ENCODE results near the gene PRDX6.
"Not testable (repeated sequence)": the region's sequence is repeated elsewhere in the genome, so short reads cannot be mapped to it uniquely, and the experiment has no call there.

Gene PRDX6

DNA sequence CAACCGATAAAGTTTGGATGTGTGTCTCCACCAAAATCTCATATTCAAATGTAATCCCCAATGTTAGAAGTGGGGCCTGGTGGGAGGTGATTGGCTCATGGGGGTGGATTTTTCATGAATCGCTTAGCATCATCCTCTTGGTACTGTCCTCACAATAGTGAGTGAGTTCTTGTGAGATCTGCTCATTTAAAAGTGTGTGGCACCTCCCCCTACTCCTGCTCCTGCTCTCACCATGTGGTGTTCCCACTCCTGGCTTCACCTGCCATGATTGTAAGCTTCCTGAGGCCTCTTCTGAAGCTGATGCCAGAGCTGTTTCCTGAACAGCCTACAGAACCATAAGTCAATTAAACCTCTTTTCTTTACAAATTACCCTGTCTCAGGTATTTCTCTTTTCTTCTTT lies 28.2 kb upstream of the PRDX6 start:
- no peak overlapping the region for H3K4me3 ChIP-seq (ENCODE audit: low read length)
- TF ChIP-seq, protein P1, sequence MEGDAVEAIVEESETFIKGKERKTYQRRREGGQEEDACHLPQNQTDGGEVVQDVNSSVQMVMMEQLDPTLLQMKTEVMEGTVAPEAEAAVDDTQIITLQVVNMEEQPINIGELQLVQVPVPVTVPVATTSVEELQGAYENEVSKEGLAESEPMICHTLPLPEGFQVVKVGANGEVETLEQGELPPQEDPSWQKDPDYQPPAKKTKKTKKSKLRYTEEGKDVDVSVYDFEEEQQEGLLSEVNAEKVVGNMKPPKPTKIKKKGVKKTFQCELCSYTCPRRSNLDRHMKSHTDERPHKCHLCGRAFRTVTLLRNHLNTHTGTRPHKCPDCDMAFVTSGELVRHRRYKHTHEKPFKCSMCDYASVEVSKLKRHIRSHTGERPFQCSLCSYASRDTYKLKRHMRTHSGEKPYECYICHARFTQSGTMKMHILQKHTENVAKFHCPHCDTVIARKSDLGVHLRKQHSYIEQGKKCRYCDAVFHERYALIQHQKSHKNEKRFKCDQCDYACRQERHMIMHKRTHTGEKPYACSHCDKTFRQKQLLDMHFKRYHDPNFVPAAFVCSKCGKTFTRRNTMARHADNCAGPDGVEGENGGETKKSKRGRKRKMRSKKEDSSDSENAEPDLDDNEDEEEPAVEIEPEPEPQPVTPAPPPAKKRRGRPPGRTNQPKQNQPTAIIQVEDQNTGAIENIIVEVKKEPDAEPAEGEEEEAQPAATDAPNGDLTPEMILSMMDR (conservative IDR thresholded peaks at IDR 0.05; ENCODE audit: low read depth, low read length): no peak
- DNase-seq (ENCODE audit: low read depth): no peak

GRCh38 chr1:173451981-173452380 lies 25.2 kb upstream of the PRDX6 start:
- TF ChIP-seq, protein P1 (conservative IDR thresholded peaks at IDR 0.05; ENCODE audit: low read depth, low read length): no peak
- H3K4me3 ChIP-seq (ENCODE audit: low read length): no peak overlapping the region
- no peak for DNase-seq (ENCODE audit: low read depth)

DNA sequence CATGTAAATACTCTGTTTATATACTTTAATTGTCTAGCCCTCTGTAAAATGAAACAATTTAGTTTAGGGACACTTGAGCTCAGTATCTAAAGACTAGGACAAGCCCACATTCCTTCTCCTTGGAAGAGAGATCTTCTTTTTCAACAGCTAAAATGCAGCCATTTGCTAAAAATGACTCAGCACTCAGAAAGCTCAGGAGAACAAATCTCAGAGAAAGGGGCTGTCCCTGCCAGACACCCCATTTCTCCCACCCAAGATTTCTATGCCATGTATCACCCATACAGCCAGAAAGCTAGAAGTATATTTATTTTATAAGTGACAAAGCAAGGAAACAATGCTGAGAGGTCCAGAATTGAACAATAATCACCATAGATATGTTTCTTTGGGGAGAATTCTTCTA lies 23.2 kb upstream of the PRDX6 start:
- H3K4me3 ChIP-seq (ENCODE audit: low read length): no peak overlapping the region
- no peak for DNase-seq (ENCODE audit: low read depth)
- TF ChIP-seq, protein P1 (conservative IDR thresholded peaks at IDR 0.05; ENCODE audit: low read depth, low read length): no peak

GRCh38 chr1:173454966-173455524 lies 22.1 kb upstream of the PRDX6 start:
- H3K4me3 ChIP-seq (ENCODE audit: low read length): no peak overlapping the region
- no peak for DNase-seq (ENCODE audit: low read depth)

GRCh38 chr1:173459885-173460284 lies 17.2 kb upstream of the PRDX6 start:
- H3K4me3 ChIP-seq (ENCODE audit: low read length): no peak overlapping the region
- no peak for DNase-seq (ENCODE audit: low read depth)
- TF ChIP-seq, protein P1 (conservative IDR thresholded peaks at IDR 0.05; ENCODE audit: low read depth, low read length): no peak

More at GRCh38 chr1:173454966-173455524, 22.1 kb upstream of the PRDX6 start:
- TF ChIP-seq, protein P1 (conservative IDR thresholded peaks at IDR 0.05; ENCODE audit: low read depth, low read length): no peak

DNA sequence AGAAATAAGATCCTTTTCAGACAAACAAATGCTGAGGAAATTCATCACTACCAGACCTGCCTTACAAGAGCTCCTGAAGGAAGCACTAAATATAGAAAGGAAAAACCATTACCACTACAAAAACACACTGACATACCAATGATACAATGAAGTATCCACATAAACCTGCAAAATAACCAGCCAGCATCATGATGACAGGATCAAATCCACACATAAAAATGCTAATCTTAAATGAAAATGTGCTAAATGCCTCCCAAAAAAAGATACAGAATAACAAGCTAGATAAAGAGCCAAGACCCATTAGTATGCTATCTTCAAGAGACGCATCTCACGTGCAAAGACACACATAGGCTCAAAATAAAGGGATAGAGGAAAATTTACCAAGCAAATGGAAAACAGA lies 14.5 kb upstream of the PRDX6 start:
- DNase-seq (ENCODE audit: low read depth): not testable (repeated sequence)

GRCh38 chr1:173464185-173464584 lies 12.9 kb upstream of the PRDX6 start:
- H3K4me3 ChIP-seq (ENCODE audit: low read length); DNase-seq (ENCODE audit: low read depth): not testable (repeated sequence)

More for the DNA sequence above, 14.5 kb upstream of the PRDX6 start:
- not testable (repeated sequence) for H3K4me3 ChIP-seq (ENCODE audit: low read length)

DNA sequence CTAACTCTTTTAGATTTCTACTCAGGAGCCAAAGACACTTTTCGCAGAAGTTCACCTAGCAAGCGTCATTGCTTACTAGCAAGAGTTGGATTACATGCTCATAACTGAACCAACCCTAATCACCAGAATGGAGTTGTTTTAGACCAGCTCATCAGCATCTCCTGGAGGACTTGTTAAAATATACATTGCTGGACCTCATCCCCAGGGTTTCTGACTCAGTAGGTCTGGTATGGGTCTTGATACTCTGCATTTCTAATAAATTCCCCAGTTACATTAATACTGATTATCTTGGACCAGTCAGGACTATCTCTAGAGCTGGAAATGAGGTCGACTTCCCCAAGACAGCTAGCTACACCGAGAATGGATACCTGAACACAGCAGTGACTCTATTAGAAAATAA lies 9.7 kb upstream of the PRDX6 start:
- H3K4me3 ChIP-seq (ENCODE audit: low read length): no peak overlapping the region
- TF ChIP-seq, protein P1 (conservative IDR thresholded peaks at IDR 0.05; ENCODE audit: low read depth, low read length): no peak
- no peak for DNase-seq (ENCODE audit: low read depth)

All from retinal pigment epithelial cell (primary cell).